Sigmoid colon (tissue), 7 donors: ENCODE measurements around the gene GGT6. TPM values are rescaled to one million over a fixed set of nuclear protein-coding genes. Genes with fewer than 3 reads are reported as not detected.

Experiments used
- DNase-seq: peaks from one replicate; pipeline ENCODE4 v3.0.0-alpha.2; 2019
- H3K27ac ChIP-seq, 4 donors: fragments of 200-600 bp; sonication (generic); one replicate each; pipeline ENCODE4 v1.5.1; 2016 to 2019; ENCODE audit warnings: mild to moderate bottlenecking in 1 of 4
- H3K27me3 ChIP-seq, 3 donors: fragments of 200-600 bp; sonication (generic); one replicate each; pipeline ENCODE4 v1.5.1; 2019; ENCODE audit warnings: mild to moderate bottlenecking in 1 of 3
- H3K36me3 ChIP-seq, 4 donors: fragments of 200-600 bp; sonication (generic); one replicate each; pipeline ENCODE4 v1.5.1; 2016 to 2019
- H3K4me1 ChIP-seq, 4 donors: fragments of 200-600 bp; sonication (generic); one replicate each; pipeline ENCODE4 v1.5.1; 2017 to 2019
- H3K4me3 ChIP-seq, 4 donors: fragments of 200-600 bp; sonication (generic); one replicate each; pipeline ENCODE4 v1.5.1; 2017 to 2019; ENCODE audit warnings: mild to moderate bottlenecking in 2 of 4, moderate library complexity in 1 of 4
- H3K9me3 ChIP-seq, 4 donors: fragments of 200-600 bp in 3 of 4; sonication (generic) in 3 of 4; one replicate each; pipeline versions ENCODE4 v1.5.1 to v1.6.1; 2013 to 2019
- CTCF ChIP-seq, 4 experiments: fragments of 450-650 bp in 3 of 4; fragments of 200-600 bp in 1 of 4; IDR thresholded peaks; one replicate each; pipeline ENCODE4 v1.5.1; 2016 to 2019; ENCODE audit warnings: antibody characterized with exemption in 4 of 4, mild to moderate bottlenecking in 3 of 4, moderate library complexity in 2 of 4
- EP300 ChIP-seq, 4 donors: sonication (generic); formaldehyde crosslinking; IDR thresholded peaks; one replicate each; pipeline ENCODE4 v1.6.1; 2017; ENCODE audit warnings: antibody characterized with exemption in 4 of 4
- POLR2A ChIP-seq, 2 donors: fragments of 450-650 bp; IDR thresholded peaks; one replicate each; pipeline ENCODE4 v1.6.1; 2016; ENCODE audit warnings: antibody characterized with exemption in 2 of 2, mild to moderate bottlenecking in 2 of 2, moderate library complexity in 2 of 2
- POLR2AphosphoS5 ChIP-seq, 4 donors: sonication (generic); formaldehyde crosslinking; IDR thresholded peaks; one replicate each; pipeline ENCODE4 v1.6.1; 2017; ENCODE audit warnings: antibody characterized with exemption in 4 of 4
- WGBS, 2 donors: extraction: QIAGEN DNeasy Blood & Tissue Kit; methylation state at CpG; one replicate each; pipeline ENCODE4 v1.1.7; 2013; 5-methylcytosine and 5-hydroxymethylcytosine counted together
- intact Hi-C: fragments of 100-400 bp; cut with DNase I; formaldehyde crosslinking; loops from one replicate; pipeline ENCODE4 v1.15.1; 2023
- polyA plus RNA-seq, 3 donors: library from polyadenylated mRNA; stranded (reverse); fragments of 200-250 nt; gene quantifications; one replicate each; pipeline ENCODE4 v1.2.3, GENCODE V29; 2013
- total RNA-seq, 4 donors: library from RNA; depleted of rRNA; stranded (reverse); fragments of >200 nt; gene quantifications; one replicate each; pipeline ENCODE4 v1.1.0, GENCODE V29; 2016
- donor health status: healthy with polysubstance abuse.
- donor health status: Bipolar disorder and iron deficiency.
- donor health status: healthy.

Gene GGT6
- total and polyA plus RNA-seq, 7 donors: 0.71 to 94.4 (median 22.2) TPM; not detected in 2

- Histone ChIP-seq H3K36me3 (peaks cover 4 to 77% (median 45%) of the 10 kb centered on the region in 4 donors), H3K27ac (no peak overlapping the region), H3K9me3 (no peaks in the 10 kb centered on the region), H3K4me1 (peaks cover 0 to 21% (median 18%) of the 10 kb centered on the region in 4 donors), H3K27me3 (no peaks in the 10 kb centered on the region), H3K4me3 (no peak overlapping the region)
- intact Hi-C loops: no loop called here
- DNase-seq: no peak
- TF ChIP-seq POLR2AphosphoS5 (IDR thresholded peaks at IDR 0.05) (no peak), EP300 (IDR thresholded peaks at IDR 0.05) (no peak), CTCF (IDR thresholded peaks at IDR 0.05) (no peak), POLR2A (IDR thresholded peaks at IDR 0.05) (no peak)
- WGBS, 2 donors: 86 to 90% methylated on average over 8 of the region's 8 CpGs
Observed at GRCh38 chr17:4551141-4551540, 9.2 kb downstream of the GGT6 start.

GRCh38 chr17:4550534-4551039 lies 9.8 kb downstream of the GGT6 start:
- intact Hi-C loops: no loop called here
- peaks cover 0 to 15% (median 12%) of the 10 kb centered on the region in 4 donors for H3K4me1 ChIP-seq
- peaks cover 4 to 81% (median 50%) of the 10 kb centered on the region in 4 donors for H3K36me3 ChIP-seq
- H3K27ac ChIP-seq: no peak overlapping the region
- DNase-seq: no peak
- no peak for TF ChIP-seq POLR2AphosphoS5 (IDR thresholded peaks at IDR 0.05)
- H3K9me3 ChIP-seq: no peaks in the 10 kb centered on the region
- H3K4me3 ChIP-seq: no peak overlapping the region
- no peaks in the 10 kb centered on the region for H3K27me3 ChIP-seq
- 96 to 98% methylated on average over 16 of the region's 16 CpGs for WGBS, 2 donors

GRCh38 chr17:4549781-4550533 lies 10.4 kb downstream of the GGT6 start:
- intact Hi-C loops: no loop called here
- H3K4me3 ChIP-seq: no peak overlapping the region
- no peaks in the 10 kb centered on the region for H3K9me3 ChIP-seq
- peaks cover 0 to 14% (median 12%) of the 10 kb centered on the region in 4 donors for H3K4me1 ChIP-seq
- no peaks in the 10 kb centered on the region for H3K27me3 ChIP-seq
- H3K36me3 ChIP-seq: peaks cover 4 to 87% (median 55%) of the 10 kb centered on the region in 4 donors
- peak; percentile 62 for DNase-seq
- TF ChIP-seq EP300 (IDR thresholded peaks at IDR 0.05): no peak
- no peak for TF ChIP-seq POLR2AphosphoS5 (IDR thresholded peaks at IDR 0.05)
- no peak for TF ChIP-seq CTCF (IDR thresholded peaks at IDR 0.05)
- TF ChIP-seq POLR2A (IDR thresholded peaks at IDR 0.05): no peak
- WGBS, 2 donors: 94 to 95% methylated on average over 25 of the region's 25 CpGs
- no peak overlapping the region for H3K27ac ChIP-seq

GRCh38 chr17:4548721-4549531 lies 11.5 kb downstream of the GGT6 start:
- Histone ChIP-seq H3K36me3 (peaks cover 4 to 97% (median 65%) of the 10 kb centered on the region in 4 donors), H3K27me3 (no peaks in the 10 kb centered on the region)
- intact Hi-C loops: no loop called here

More at GRCh38 chr17:4548721-4549531, 11.5 kb downstream of the GGT6 start:
- H3K9me3 ChIP-seq: no peaks in the 10 kb centered on the region
- H3K4me3 ChIP-seq: no peak overlapping the region
- WGBS, 2 donors: 88 to 90% methylated on average over 24 of the region's 24 CpGs
- DNase-seq: peak; percentile 54
- H3K4me1 ChIP-seq: peaks cover 0 to 4% (median 3%) of the 10 kb centered on the region in 4 donors
- TF ChIP-seq POLR2A (IDR thresholded peaks at IDR 0.05) (no peak), CTCF (IDR thresholded peaks at IDR 0.05) (no peak)
- no peak overlapping the region for H3K27ac ChIP-seq
